NB4 (cell line): ENCODE measurements around the gene ASB2.

Source experiments
- CTCF ChIP-seq: IDR thresholded peaks from one replicate; pipeline ENCODE4 v1.5.1; 2012; ENCODE audit warnings: low read depth, low read length
- POLR2A ChIP-seq: IDR thresholded peaks from 2 replicates; pipeline ENCODE4 v1.6.1; 2011; ENCODE audit warnings: mild to moderate bottlenecking; ENCODE audit not compliant: insufficient read length; ENCODE audit errors: extremely low read depth

GRCh38 chr14:93997082-93997481, 20.7 kb upstream of the ASB2 start, which contains the start of gene CCDC197:
- no peak for TF ChIP-seq CTCF
- TF ChIP-seq POLR2A: no peak
